Lower leg skin (tissue), 3 donors: ENCODE data around the gene LCT.

Experiments
- POLR2A ChIP-seq, 2 donors: fragments of 450-650 bp; IDR thresholded peaks; one replicate each; pipeline ENCODE4 v1.6.1; 2016 to 2017; ENCODE audit warnings: antibody characterized with exemption in 2 of 2, mild to moderate bottlenecking in 1 of 2, moderate library complexity in 1 of 2
- TF ChIP-seq, protein P1 (sequence below), 3 donors: fragments of 450-650 bp; IDR thresholded peaks; one replicate each; pipeline ENCODE4 v1.5.1; 2016; ENCODE audit warnings: antibody characterized with exemption in 3 of 3, mild to moderate bottlenecking in 3 of 3, moderate library complexity in 2 of 3

DNA sequence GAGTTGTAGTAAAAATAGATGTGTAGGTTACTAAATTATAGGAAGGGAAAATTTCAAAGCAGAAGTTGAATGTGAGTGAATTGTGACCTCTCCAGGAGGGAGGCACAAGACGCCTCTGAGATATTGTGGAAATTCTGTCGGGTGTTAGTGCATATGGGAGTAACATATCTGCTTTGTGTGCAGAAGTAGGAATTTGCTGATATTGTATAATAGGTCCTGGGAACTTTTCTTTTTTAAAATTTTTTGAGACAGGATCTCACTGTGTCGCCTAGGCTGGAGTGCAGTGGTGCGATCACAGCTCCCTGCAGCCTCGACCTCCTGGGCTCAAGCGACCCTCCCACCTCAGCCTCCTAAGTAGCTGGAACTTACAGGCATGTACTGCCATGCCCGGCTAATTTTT lies 60.6 kb downstream of the LCT start:
- no peak for TF ChIP-seq POLR2A (IDR thresholded peaks at IDR 0.05)
- TF ChIP-seq, protein P1, sequence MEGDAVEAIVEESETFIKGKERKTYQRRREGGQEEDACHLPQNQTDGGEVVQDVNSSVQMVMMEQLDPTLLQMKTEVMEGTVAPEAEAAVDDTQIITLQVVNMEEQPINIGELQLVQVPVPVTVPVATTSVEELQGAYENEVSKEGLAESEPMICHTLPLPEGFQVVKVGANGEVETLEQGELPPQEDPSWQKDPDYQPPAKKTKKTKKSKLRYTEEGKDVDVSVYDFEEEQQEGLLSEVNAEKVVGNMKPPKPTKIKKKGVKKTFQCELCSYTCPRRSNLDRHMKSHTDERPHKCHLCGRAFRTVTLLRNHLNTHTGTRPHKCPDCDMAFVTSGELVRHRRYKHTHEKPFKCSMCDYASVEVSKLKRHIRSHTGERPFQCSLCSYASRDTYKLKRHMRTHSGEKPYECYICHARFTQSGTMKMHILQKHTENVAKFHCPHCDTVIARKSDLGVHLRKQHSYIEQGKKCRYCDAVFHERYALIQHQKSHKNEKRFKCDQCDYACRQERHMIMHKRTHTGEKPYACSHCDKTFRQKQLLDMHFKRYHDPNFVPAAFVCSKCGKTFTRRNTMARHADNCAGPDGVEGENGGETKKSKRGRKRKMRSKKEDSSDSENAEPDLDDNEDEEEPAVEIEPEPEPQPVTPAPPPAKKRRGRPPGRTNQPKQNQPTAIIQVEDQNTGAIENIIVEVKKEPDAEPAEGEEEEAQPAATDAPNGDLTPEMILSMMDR (IDR thresholded peaks at IDR 0.05), result no peak
